GM12892 (cell line): ENCODE measurements around the gene SLC4A2.

Experiments
- POLR2A ChIP-seq: IDR thresholded peaks from 2 replicates; pipeline ENCODE4 v1.6.1; 2011; ENCODE audit warnings: low read depth, low read length, control low read depth
- POLR2AphosphoS5 ChIP-seq: IDR thresholded peaks from 2 replicates; pipeline ENCODE4 v1.6.1; 2011; ENCODE audit warnings: low read depth, low read length, control low read depth

GRCh38 chr7:151118108-151119054 is 59.0 kb downstream of the SLC4A2 start:
- TF ChIP-seq POLR2A (no peak), POLR2AphosphoS5 (no peak)
